GM18951 (cell line): ENCODE measurements around the gene CTNNA2.

Experiments used
- POLR2A ChIP-seq: IDR thresholded peaks from 4 replicates; pipeline ENCODE4 v1.6.1; 2011; ENCODE audit warnings: mild to moderate bottlenecking; ENCODE audit not compliant: insufficient read length, insufficient read depth; ENCODE audit errors: extremely low read depth
- in situ Hi-C: fragments of 300-500 bp; cut with MboI; formaldehyde crosslinking; loops from one replicate; pipeline ENCODE4 v1.12.0; 2022; ENCODE audit warnings: low sequenced_read_pairs, mixed read lengths, inconsistent platforms; ENCODE audit not compliant: unreplicated experiment

CTNNA2 gene

GRCh38 chr2:80058562-80058961, 545.7 kb downstream of the CTNNA2 start:
- no peak for TF ChIP-seq POLR2A
- in situ Hi-C loops, result no loop called here

GRCh38 chr2:80059447-80059846, 546.6 kb downstream of the CTNNA2 start:
- TF ChIP-seq POLR2A, result no peak
- in situ Hi-C loops, result no loop called here

- in situ Hi-C loops, result no loop called here
- no peak for TF ChIP-seq POLR2A
These were observed 549.0 kb downstream of the CTNNA2 start for GRCh38 chr2:80061881-80062280.

GRCh38 chr2:80062298-80062697, 549.4 kb downstream of the CTNNA2 start:
- in situ Hi-C loops, result no loop called here
- no peak for TF ChIP-seq POLR2A

GRCh38 chr2:80068038-80068731, 555.3 kb downstream of the CTNNA2 start:
- in situ Hi-C loops, result no loop called here

GRCh38 chr2:80070587-80070986, 557.7 kb downstream of the CTNNA2 start:
- TF ChIP-seq POLR2A, result no peak
- in situ Hi-C loops, result no loop called here

More at GRCh38 chr2:80068038-80068731, 555.3 kb downstream of the CTNNA2 start:
- no peak for TF ChIP-seq POLR2A

- in situ Hi-C loops, result no loop called here
- no peak for TF ChIP-seq POLR2A
These were observed 559.1 kb downstream of the CTNNA2 start for GRCh38 chr2:80071941-80072340.

- TF ChIP-seq POLR2A, result no peak
- in situ Hi-C loops, result no loop called here
These were observed 560.3 kb downstream of the CTNNA2 start for GRCh38 chr2:80073134-80073561.

- no peak for TF ChIP-seq POLR2A
- in situ Hi-C loops, result no loop called here
These were observed 561.6 kb downstream of the CTNNA2 start for GRCh38 chr2:80074321-80075070.

- no peak for TF ChIP-seq POLR2A
- in situ Hi-C loops, result no loop called here
These were observed 562.9 kb downstream of the CTNNA2 start for GRCh38 chr2:80075719-80076118.

- in situ Hi-C loops, result no loop called here
- no peak for TF ChIP-seq POLR2A
These were observed 565.6 kb downstream of the CTNNA2 start for GRCh38 chr2:80078290-80079036.

- in situ Hi-C loops, result no loop called here
- no peak for TF ChIP-seq POLR2A
These were observed 568.1 kb downstream of the CTNNA2 start for GRCh38 chr2:80080957-80081356.

- no peak for TF ChIP-seq POLR2A
- in situ Hi-C loops, result no loop called here
These were observed 574.0 kb downstream of the CTNNA2 start for GRCh38 chr2:80086831-80087230.
